Measurements from ENCODE around the gene IL1R2. TPM values are rescaled to one million over a fixed set of nuclear protein-coding genes. Genes with fewer than 3 reads are reported as not detected.

Gene IL1R2
- total RNA-seq, 1 experiment from 2014 or later, result 10.1 TPM

- H3K9me3 ChIP-seq, result no peaks in the 10 kb centered on the region
- POLR2A ChIA-PET, result no interaction called here
- CTCF ChIA-PET, result no interaction called here
- H3K27me3 ChIP-seq (replicated peaks; ENCODE audit: control insufficient read depth, insufficient read depth, low read length), result no peaks in the 10 kb centered on the region
- BruUV-seq (replicated peaks), result no TSS peak
- H3K27me3 Mint-ChIP-seq (ENCODE audit: insufficient read depth, unreplicated experiment), result no peaks in the 10 kb centered on the region
- no peak overlapping the region for H3K27ac Mint-ChIP-seq (ENCODE audit: unreplicated experiment)
- intact Hi-C loops (cut with micrococcal nuclease; ENCODE audit: unreplicated experiment), result no loop called here
- H3K4me1 ChIP-seq, result peaks cover 10% of the 10 kb centered on the region; the same call in 1 of the 2 replicates
- peaks cover 27% of the 10 kb centered on the region for H3K9me3 Mint-ChIP-seq (ENCODE audit: unreplicated experiment)
- H3K4me1 Mint-ChIP-seq (ENCODE audit: low read depth, unreplicated experiment), result no peaks in the 10 kb centered on the region
- no peak for TF ChIP-seq CTCF (IDR thresholded peaks at IDR 0.05; ENCODE audit: insufficient read depth in 1 of 2, low read depth in 1 of 2, low read length in 1 of 2, severe bottlenecking in 1 of 2, unreplicated experiment in 1 of 2)
- no peak overlapping the region for H3K4me3 Mint-ChIP-seq (ENCODE audit: unreplicated experiment)
- no peak for DNase-seq
- H3K36me3 ChIP-seq (ENCODE audit: control insufficient read depth, insufficient read depth, low read length), result no peaks in the 10 kb centered on the region
- no peak overlapping the region for H3K4me3 ChIP-seq (ENCODE audit: low read depth, low read length)
- H3K36me3 Mint-ChIP-seq (ENCODE audit: insufficient read depth, unreplicated experiment), result no peaks in the 10 kb centered on the region
Observed at GRCh38 chr2:101971836-101972235, 19.9 kb upstream of the IL1R2 start.

DNA sequence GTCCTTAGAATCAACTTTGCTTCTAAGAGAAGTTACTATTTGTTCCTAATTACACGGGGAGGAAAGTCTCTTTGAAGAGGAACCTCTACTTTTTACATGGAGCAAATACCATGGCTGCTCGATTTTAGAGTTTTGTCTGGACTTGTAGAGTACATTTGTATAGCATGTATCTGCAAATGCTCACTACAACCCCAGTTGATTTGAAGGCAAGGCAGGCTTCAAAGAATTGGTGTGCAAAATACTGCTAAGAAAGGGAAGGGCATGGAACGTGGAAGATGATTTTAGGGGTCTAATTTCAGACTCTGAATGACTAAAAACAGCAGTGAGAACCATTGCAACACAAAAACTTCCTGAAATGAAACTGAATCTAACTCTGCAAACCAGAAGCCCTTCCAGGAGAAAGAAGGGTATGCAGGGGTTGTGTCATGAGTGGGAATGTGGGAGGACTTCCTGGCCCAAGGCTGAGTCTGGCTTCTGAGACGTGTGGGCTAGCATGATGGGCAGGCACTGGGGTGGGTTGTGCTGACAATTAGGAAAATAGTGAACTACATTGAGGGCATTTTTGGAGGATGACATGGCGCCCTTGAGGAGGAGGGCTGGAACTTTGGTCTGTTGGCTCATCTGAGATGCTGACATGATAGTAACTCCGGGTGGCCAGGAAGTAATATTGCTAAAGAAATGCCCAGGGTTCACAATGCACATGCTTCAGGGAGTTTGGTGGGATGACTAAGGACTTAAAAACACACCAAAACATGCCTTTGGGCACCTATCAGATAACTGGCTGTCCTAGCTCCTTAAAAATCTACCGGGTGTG lies 18.9 kb upstream of the IL1R2 start:
- no peaks in the 10 kb centered on the region for H3K27me3 Mint-ChIP-seq (ENCODE audit: insufficient read depth, unreplicated experiment)
- ChIA-PET POLR2A (no interaction called here), CTCF (no interaction called here)
- Histone ChIP-seq H3K4me1 (peaks cover 10% of the 10 kb centered on the region; the same call in 1 of the 2 replicates), H3K27me3 (replicated peaks; ENCODE audit: control insufficient read depth, insufficient read depth, low read length) (no peaks in the 10 kb centered on the region), H3K9me3 (no peaks in the 10 kb centered on the region), H3K4me3 (ENCODE audit: low read depth, low read length) (no peak overlapping the region), H3K36me3 (ENCODE audit: control insufficient read depth, insufficient read depth, low read length) (no peaks in the 10 kb centered on the region)
- no peak for DNase-seq
- H3K36me3 Mint-ChIP-seq (ENCODE audit: insufficient read depth, unreplicated experiment), result no peaks in the 10 kb centered on the region
- H3K4me3 Mint-ChIP-seq (ENCODE audit: unreplicated experiment), result no peak overlapping the region
- intact Hi-C loops (cut with micrococcal nuclease; ENCODE audit: unreplicated experiment), result no loop called here
- no TSS peak for BruUV-seq (replicated peaks)
- H3K9me3 Mint-ChIP-seq (ENCODE audit: unreplicated experiment), result peaks cover 27% of the 10 kb centered on the region
- TF ChIP-seq CTCF (IDR thresholded peaks at IDR 0.05; ENCODE audit: insufficient read depth in 1 of 2, low read depth in 1 of 2, low read length in 1 of 2, severe bottlenecking in 1 of 2, unreplicated experiment in 1 of 2), result no peak
- no peak overlapping the region for H3K27ac Mint-ChIP-seq (ENCODE audit: unreplicated experiment)
- no peaks in the 10 kb centered on the region for H3K4me1 Mint-ChIP-seq (ENCODE audit: low read depth, unreplicated experiment)

- no peaks in the 10 kb centered on the region for H3K27me3 ChIP-seq (replicated peaks; ENCODE audit: control insufficient read depth, insufficient read depth, low read length)
- peaks cover 10% of the 10 kb centered on the region; the same call in 1 of the 2 replicates for H3K4me1 ChIP-seq
- Mint-ChIP-seq H3K27me3 (ENCODE audit: insufficient read depth, unreplicated experiment) (no peaks in the 10 kb centered on the region), H3K36me3 (ENCODE audit: insufficient read depth, unreplicated experiment) (no peaks in the 10 kb centered on the region), H3K4me1 (ENCODE audit: low read depth, unreplicated experiment) (no peaks in the 10 kb centered on the region), H3K27ac (ENCODE audit: unreplicated experiment) (no peak overlapping the region), H3K4me3 (ENCODE audit: unreplicated experiment) (no peak overlapping the region), H3K9me3 (ENCODE audit: unreplicated experiment) (peaks cover 27% of the 10 kb centered on the region)
- intact Hi-C loops (cut with micrococcal nuclease; ENCODE audit: unreplicated experiment), result no loop called here
- CTCF ChIA-PET, result no interaction called here
- no TSS peak for BruUV-seq (replicated peaks)
- no peak overlapping the region for H3K4me3 ChIP-seq (ENCODE audit: low read depth, low read length)
- POLR2A ChIA-PET, result no interaction called here
- DNase-seq, result no peak
- no peak for TF ChIP-seq CTCF (IDR thresholded peaks at IDR 0.05; ENCODE audit: insufficient read depth in 1 of 2, low read depth in 1 of 2, low read length in 1 of 2, severe bottlenecking in 1 of 2, unreplicated experiment in 1 of 2)
- H3K36me3 ChIP-seq (ENCODE audit: control insufficient read depth, insufficient read depth, low read length), result no peaks in the 10 kb centered on the region
- no peaks in the 10 kb centered on the region for H3K9me3 ChIP-seq
Observed at GRCh38 chr2:101974663-101975062, 17.1 kb upstream of the IL1R2 start.
